Upper lobe of right lung (tissue), 1 donor: Measurements from ENCODE around the gene MAN2B2. TPM values are rescaled to one million over a fixed set of nuclear protein-coding genes. Genes with fewer than 3 reads are reported as not detected.
A peak's percentile ranks its signal among the peaks of the same experiment; 100 is the strongest.

Experiments used
- ATAC-seq: fragments of 200-7000 bp; cut with Tn5 transposase; one replicate; pipeline ENCODE4 v1.9.1; 2020; ENCODE audit warnings: mild to moderate bottlenecking, moderate library complexity
- DNase-seq: peaks from one replicate; pipeline ENCODE4 v3.0.0-alpha.2; 2020
- H3K27ac ChIP-seq: fragments of 200-600 bp; one replicate; pipeline ENCODE4 v1.8.0; 2022
- H3K27me3 ChIP-seq: fragments of 200-600 bp; one replicate; pipeline ENCODE4 v1.8.0; 2022; ENCODE audit warnings: mild to moderate bottlenecking
- H3K36me3 ChIP-seq: fragments of 200-600 bp; one replicate; pipeline ENCODE4 v1.8.0; 2022
- H3K4me1 ChIP-seq: fragments of 200-600 bp; one replicate; pipeline ENCODE4 v1.8.0; 2022
- H3K4me3 ChIP-seq: fragments of 200-600 bp; one replicate; pipeline ENCODE4 v1.8.0; 2022; ENCODE audit warnings: mild to moderate bottlenecking
- H3K9me3 ChIP-seq: fragments of 200-600 bp; one replicate; pipeline ENCODE4 v1.8.0; 2022
- intact Hi-C: fragments of 100-400 bp; cut with DNase I; formaldehyde crosslinking; loops from one replicate; pipeline ENCODE4 v1.11.0; 2022
- total RNA-seq: library from RNA; stranded (reverse); fragmentation: NEBNext Ultra II Directional; extraction: Animal tissue kit (Norgen Biotek cat#: 25700); gene quantifications from one replicate; pipeline ENCODE4 v1.2.1, GENCODE V29; 2021
- TF ChIP-seq, protein P1 (sequence below): fragments of 200-600 bp; IDR thresholded peaks from one replicate; pipeline ENCODE4 v1.8.0; 2022; ENCODE audit warnings: antibody characterized with exemption
- donor health status: DM: no; HTN: yes; CAD: no; lungs with severe emphysema.

The MAN2B2 gene
- total RNA-seq, 1 donor from 2014 or later, result 39.6 TPM

DNA sequence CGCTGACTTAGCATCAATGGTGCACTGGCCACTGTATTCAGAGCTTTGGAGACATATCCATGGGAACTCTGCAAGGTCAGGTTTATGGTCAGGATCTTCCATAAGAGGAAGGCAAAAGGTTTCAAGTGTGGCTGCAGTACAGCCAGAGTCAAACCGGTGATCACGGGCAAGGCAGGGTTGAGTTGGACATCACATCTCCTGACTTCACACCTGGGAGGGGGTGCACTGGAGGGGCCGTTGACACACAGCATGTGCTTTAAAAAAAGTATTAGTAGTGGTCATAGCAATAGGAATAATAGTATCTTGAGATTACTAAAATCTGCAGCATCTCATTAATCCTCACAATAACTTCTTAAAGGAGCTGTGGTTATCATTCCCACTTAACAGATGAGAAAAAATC is 28.9 kb upstream of the MAN2B2 start:
- Histone ChIP-seq H3K4me3 (no peak overlapping the region), H3K27ac (no peak overlapping the region), H3K36me3 (no peaks in the 10 kb centered on the region), H3K4me1 (no peaks in the 10 kb centered on the region), H3K27me3 (no peaks in the 10 kb centered on the region), H3K9me3 (peaks cover under 1% of the 10 kb centered on the region)
- intact Hi-C loops, result no loop called here
- TF ChIP-seq, protein P1, sequence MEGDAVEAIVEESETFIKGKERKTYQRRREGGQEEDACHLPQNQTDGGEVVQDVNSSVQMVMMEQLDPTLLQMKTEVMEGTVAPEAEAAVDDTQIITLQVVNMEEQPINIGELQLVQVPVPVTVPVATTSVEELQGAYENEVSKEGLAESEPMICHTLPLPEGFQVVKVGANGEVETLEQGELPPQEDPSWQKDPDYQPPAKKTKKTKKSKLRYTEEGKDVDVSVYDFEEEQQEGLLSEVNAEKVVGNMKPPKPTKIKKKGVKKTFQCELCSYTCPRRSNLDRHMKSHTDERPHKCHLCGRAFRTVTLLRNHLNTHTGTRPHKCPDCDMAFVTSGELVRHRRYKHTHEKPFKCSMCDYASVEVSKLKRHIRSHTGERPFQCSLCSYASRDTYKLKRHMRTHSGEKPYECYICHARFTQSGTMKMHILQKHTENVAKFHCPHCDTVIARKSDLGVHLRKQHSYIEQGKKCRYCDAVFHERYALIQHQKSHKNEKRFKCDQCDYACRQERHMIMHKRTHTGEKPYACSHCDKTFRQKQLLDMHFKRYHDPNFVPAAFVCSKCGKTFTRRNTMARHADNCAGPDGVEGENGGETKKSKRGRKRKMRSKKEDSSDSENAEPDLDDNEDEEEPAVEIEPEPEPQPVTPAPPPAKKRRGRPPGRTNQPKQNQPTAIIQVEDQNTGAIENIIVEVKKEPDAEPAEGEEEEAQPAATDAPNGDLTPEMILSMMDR, result no peak
- ATAC-seq (no peak), DNase-seq (no peak)

DNA sequence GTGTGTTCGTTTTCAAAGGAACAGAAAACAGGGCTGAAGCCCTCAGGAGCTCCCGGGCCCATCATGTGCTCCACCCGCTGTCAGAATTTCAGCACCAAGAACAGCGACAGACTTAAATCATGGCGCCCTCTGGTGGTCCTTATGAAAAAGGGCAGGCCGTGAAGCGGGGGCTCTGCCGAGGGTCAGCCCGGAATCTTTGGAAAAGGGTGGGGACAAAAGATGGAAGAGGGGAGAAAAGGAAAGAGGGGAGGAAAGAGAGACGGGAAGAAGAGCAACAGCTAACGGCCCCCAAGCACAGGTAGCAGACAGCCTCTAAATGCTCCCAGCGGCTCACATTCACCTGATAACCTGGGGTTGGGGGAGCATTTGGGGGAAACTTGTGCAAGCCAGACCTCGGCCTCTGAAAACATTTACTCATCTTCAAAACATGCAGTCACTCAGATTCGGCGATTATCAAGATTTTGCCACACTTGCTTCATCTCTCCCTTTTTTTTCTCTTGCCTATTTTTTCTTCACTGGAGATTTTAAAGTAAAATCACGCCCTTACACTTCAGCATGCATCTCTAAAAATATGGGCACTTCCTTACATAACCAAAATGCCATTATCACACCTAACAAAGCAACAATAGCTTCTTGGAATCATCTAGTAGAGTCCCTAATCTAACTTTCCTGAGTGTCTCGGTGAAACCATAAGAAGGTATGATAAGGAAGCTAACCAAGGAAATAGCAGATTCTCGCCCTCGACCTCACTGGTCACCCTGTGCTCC is 28.1 kb upstream of the MAN2B2 start:
- Histone ChIP-seq H3K36me3 (no peaks in the 10 kb centered on the region), H3K4me3 (no peak overlapping the region), H3K4me1 (no peaks in the 10 kb centered on the region), H3K27ac (no peak overlapping the region), H3K9me3 (no peaks in the 10 kb centered on the region), H3K27me3 (no peaks in the 10 kb centered on the region)
- intact Hi-C loops, result no loop called here
- no peak for DNase-seq
- TF ChIP-seq, protein P1, result peak; percentile 80
- ATAC-seq, result peak; percentile 81

- DNase-seq (no peak), ATAC-seq (no peak)
- no peaks in the 10 kb centered on the region for H3K27me3 ChIP-seq
- intact Hi-C loops, result no loop called here
- H3K27ac ChIP-seq, result no peak overlapping the region
- H3K4me1 ChIP-seq, result no peaks in the 10 kb centered on the region
- H3K4me3 ChIP-seq, result no peak overlapping the region
- no peaks in the 10 kb centered on the region for H3K9me3 ChIP-seq
- TF ChIP-seq, protein P1, result no peak
- no peaks in the 10 kb centered on the region for H3K36me3 ChIP-seq
These were observed 26.6 kb upstream of the MAN2B2 start for GRCh38 chr4:6548201-6548881.

DNA sequence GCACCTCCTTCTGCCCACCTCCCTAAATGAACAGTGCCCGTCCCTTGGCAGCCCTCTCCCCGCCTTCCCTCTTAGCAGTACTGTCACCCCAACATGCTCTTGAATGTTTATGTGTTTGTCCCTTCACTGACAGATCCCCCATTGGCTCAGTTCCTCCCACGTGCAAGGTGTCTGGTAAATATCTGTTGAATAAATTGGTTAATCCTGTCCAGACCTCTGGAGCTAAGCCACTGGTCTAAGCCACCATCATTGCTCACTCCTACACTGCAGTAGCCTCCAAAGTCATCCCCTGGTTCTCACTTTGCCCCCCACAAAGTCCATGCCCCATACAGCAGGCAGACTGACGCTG is 26.1 kb upstream of the MAN2B2 start:
- DNase-seq, result no peak
- no peaks in the 10 kb centered on the region for H3K9me3 ChIP-seq
- intact Hi-C loops, result no loop called here

GRCh38 chr4:6549445-6549844 is 25.5 kb upstream of the MAN2B2 start:
- Histone ChIP-seq H3K4me3 (no peak overlapping the region), H3K27me3 (no peaks in the 10 kb centered on the region), H3K36me3 (no peaks in the 10 kb centered on the region), H3K27ac (no peak overlapping the region), H3K9me3 (no peaks in the 10 kb centered on the region), H3K4me1 (no peaks in the 10 kb centered on the region)
- no peak for ATAC-seq
- DNase-seq, result no peak
- TF ChIP-seq, protein P1, result no peak
- intact Hi-C loops, result no loop called here

More for the DNA sequence above, 26.1 kb upstream of the MAN2B2 start:
- H3K4me1 ChIP-seq, result no peaks in the 10 kb centered on the region
- TF ChIP-seq, protein P1, result no peak
- no peak overlapping the region for H3K27ac ChIP-seq
- no peaks in the 10 kb centered on the region for H3K36me3 ChIP-seq
- H3K4me3 ChIP-seq, result no peak overlapping the region
- no peak for ATAC-seq
- no peaks in the 10 kb centered on the region for H3K27me3 ChIP-seq
